Cerebellar cortex (tissue), 1 donor: ENCODE data around the gene MBD3.

Experiments
- DNase-seq: peaks from one replicate; pipeline ENCODE4 v3.0.0-alpha.2; 2015; ENCODE audit warnings: low spot score

The MBD3 gene

DNA sequence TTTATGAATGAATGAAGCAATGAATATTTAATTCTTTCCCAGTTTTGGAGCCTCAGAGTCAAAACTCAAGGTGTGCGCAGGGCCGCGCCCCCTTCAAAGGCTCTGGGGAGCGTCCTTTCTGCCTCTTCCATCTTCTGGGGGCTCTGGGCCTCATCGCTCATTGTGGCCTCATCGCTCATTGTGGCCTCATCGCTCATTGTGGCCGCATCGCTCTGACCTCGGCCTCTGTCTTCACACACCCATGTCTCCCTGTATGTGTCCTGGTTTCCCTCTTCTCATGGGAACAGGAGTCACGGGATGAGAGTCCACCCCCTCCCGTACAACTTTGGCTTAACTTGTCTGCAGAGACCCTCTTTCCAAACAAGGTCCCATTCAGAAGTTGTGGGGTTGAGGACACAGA, 21.3 kb downstream of the MBD3 start:
- no peak for DNase-seq

DNA sequence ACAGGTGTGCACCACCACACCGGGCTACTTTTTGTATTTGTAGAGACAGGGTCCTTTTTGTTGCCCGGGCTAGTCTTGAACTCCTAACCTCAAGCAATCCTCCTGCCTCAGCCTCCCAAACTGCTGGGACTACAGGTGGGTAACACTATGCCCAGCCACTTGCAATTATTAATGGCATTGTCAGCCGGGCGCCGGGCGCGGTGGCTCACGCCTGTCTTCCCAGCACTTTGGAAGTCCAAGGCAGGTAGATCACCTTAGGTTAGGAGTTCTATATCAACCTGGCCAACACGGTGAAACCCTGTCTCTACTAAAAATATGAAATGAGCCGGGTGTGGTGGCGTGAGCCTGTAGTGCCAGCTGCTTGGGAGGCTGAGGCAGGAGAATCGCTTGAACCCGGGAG, 21.8 kb downstream of the MBD3 start:
- no peak for DNase-seq

GRCh38 chr19:1569997-1570396, 22.7 kb downstream of the MBD3 start:
- no peak for DNase-seq

DNA sequence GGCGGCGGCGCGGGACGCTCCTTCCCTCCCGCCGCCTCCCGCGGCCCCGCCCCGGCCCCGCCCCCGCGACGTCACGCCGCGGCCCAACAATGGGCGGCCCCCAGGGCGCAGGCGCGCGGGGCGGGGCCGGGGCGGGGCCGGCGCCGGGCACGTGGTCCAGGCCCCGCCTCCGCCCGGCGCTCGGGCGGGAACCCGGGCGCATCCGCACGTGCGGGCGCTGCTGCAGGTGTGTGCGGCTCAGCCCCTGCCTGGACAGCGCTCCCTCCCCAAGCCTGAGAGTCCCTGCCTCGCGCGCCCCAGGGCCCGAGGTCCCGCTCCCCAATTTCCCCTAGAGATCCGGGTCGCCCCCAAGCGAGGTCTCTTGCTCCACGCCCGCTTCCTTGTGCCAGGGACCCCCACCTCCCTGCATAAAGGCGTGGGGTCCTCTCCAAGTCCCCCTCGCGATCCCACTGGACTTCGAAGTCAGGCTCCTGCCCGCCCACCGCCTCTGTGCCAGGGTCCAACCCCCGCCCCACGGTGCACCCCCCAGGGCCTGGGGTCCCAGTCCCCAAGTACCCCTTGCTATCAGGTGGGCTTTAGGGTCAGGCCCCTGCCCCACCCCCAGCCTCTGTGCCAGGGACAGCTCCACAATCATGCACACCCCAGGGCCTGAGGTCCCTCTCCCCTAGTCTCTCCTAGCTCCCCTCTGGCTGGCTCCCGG, 24.2 kb downstream of the MBD3 start, which contains the start of gene MEX3D:
Gene MEX3D (minus strand): TSS at position 6 of the 700 bp plus-strand sequence. CDS start 267 bp downstream, outside the sequence.
- peak; percentile 55 for DNase-seq

- no peak for DNase-seq
These were observed 24.8 kb downstream of the MBD3 start for GRCh38 chr19:1567848-1568227.

DNA sequence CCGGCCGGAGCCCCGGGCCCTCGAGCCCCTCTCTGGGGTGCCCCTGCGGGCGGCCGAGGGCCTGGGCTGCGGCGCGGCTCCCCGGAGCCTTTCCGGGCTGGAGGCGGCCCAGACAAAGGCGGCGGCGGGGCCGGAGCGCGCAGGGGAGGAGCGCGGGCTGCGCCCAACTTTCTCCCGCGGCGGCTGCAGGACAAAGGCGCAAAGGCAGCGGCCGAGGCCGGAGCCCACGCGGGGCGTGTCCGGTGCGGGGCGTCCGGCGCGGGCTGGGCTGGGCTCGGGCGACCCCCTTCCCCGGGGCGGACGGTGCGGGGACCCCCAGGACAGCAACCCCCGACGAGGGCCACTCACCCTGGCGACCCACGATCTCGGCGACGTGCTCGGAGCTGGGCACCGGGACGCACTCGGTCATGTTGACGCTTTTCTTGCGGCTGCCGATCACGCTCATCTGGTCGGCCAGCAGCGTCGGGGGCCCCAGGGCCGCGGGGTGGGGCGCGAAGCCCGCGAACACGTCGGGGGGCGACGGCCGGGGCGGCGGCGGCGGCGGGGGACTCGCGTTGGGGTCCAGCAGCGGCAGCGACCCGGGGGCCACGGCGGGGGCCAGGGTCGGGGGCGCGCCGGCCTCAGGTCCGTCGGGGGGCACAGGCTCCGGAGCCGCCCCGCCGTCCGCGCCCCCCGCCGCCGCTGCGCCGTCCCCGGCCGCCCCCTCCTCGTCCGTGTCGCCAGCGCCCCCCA, 25.4 kb downstream of the MBD3 start:
- DNase-seq: no peak

DNA sequence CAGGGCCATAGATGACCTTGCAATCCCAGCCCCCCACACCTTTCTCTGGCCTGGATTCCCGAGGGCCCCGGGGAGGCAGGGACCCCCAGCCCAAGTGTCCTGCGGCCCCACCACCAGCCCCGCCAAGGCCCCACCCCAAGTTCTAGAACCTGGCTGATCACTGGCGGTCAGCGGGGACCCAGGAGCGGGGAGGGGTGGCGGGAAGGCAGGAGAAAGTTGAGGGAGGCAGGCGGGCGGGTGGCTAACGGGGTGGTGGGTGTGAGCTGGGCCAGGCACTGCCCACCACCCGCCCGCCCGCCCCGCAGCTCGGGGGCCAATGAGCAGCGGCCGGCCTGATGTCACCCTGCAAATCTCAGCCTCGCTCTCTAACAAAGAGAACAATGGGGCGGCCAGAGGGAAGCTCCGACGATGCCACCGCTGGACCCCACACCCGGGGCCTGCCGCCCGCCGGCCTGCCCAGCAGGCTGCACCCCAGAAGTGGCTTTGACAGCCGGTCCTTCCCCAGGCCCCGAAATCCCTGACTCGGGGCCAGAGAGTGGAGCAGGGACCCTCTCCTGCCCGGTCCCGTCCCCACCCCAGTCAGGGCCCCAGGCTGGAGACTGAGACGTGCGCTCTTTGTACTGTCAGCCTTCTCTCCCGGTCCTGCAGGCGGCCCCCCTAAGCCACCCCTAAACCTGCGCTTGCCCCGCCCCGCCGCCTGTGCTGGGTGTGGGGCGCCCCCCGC, 26.1 kb downstream of the MBD3 start:
- peak; percentile 67 for DNase-seq

GRCh38 chr19:1563251-1563650, 29.4 kb downstream of the MBD3 start:
- no peak for DNase-seq

GRCh38 chr19:1561236-1561842, 31.3 kb downstream of the MBD3 start:
- no peak for DNase-seq

GRCh38 chr19:1560286-1560882, 32.3 kb downstream of the MBD3 start:
- no peak for DNase-seq

- no peak for DNase-seq
These were observed 34.1 kb downstream of the MBD3 start for GRCh38 chr19:1558552-1558951.

GRCh38 chr19:1556390-1557070, 36.1 kb downstream of the MBD3 start:
- no peak for DNase-seq

- no peak for DNase-seq
These were observed 36.9 kb downstream of the MBD3 start for GRCh38 chr19:1555487-1556389.

DNA sequence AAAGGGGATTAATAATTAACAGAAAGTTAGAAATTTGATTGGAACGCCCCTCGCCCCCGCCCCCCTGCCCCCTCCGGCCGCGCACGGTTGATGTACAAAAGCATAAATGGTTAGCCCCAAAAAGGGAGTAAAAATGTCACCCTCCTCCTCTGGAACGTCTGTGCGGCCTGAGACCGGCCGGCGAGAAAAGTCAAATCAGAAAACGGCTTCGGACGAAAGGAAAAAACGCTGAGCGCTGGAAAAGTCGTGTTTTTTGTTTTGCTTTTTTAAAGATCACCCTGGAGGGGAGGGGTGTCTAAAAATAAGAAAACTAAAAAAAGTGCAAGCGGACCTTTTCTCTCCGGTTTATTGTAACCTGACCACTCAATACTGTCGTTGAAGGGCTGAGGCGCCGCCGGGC, 37.7 kb downstream of the MBD3 start:
- DNase-seq: no peak

- DNase-seq: no peak
These were observed 39.2 kb downstream of the MBD3 start for GRCh38 chr19:1553415-1553814.

DNA sequence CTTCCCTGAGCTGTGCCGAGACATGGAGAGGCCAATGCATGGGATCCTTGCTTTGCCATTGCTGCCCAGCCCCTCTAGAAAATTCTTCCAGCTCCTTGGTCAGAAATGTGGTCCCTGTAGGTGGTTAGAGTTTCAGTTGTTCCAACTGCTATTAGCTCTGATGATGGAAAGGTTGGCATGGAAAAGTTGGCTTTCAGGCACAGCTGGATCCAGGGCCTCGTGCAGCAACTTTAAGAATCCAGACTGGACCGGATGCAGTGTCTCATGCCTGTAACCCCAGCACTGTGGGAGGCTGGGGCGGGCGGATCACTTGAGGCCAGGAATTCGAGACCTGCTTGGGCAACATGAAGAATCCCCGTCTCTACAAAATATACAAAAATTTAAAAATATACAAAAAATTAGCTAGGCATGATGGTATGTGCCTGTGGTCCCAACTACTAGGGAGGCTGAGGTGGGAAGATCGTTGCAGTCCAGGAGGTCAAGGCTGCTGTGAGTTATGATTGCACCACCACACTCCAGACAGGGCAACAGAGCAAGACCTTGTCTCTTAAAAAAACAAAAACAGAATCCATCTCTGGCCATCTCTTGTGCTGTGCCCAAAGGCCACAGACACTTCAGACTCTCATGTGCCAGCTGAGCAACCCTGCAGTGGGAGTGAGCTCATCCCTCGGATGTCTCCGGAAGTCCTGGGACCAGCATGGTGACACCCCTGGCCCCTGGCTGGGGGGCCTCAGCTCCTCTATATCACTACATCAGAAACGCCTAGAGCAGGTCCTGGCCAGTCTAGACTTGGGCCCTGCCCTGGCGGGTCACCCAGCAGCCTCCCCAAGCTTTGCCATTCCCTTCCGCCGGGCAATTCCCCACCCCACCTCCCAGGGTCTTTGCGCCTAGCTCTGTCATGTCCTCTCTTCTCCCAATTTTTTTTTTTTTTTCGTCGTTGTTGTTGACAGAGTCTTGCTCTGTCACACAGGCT, 41.3 kb downstream of the MBD3 start:
- DNase-seq: no peak

GRCh38 chr19:1549332-1549945, 43.2 kb downstream of the MBD3 start:
- no peak for DNase-seq

DNA sequence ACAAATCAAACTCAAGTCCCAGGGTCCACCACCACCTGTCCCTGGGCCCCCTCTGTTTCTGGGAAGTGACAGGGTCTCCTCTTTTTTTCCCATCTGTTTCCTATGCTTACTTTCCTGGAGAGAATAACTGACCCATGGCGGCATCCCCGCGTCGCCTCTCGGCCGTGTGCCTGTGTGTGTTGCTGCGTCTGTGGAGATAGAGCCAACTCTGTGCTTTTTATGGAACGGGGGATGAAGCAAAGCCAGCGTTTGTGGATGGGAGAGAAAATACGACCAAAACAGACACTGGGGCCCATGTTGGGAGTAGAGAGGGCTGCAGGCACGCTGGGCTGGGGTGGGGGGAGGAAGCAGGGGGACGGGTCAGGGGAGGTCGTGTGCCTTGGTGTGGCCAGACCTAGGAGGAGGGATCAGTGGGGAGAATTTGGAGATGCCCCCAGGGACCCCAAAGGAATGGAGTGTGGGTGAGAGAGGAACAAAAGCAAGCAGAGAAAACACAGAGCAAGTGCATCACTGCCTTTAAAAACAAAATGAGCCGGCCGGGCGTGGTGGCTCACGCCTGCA, 52.2 kb downstream of the MBD3 start:
- peak; percentile 80 for DNase-seq
